Skeletal muscle satellite cell (primary cell): ENCODE data around the gene MINPP1.
"Not testable (repeated sequence)": the region's sequence is repeated elsewhere in the genome, so short reads cannot be mapped to it uniquely, and the experiment has no call there.

Experiments used
- H3K27me3 ChIP-seq: 2 replicates; pipeline ENCODE4 v1.7.0; 2013; ENCODE audit warnings: low read length; ENCODE audit not compliant: control insufficient read depth, insufficient read depth
- H3K36me3 ChIP-seq: 2 replicates; pipeline ENCODE4 v1.7.0; 2013; ENCODE audit warnings: mild to moderate bottlenecking, control low read depth, low read length; ENCODE audit not compliant: insufficient read depth
- H3K4me1 ChIP-seq: 2 replicates; pipeline ENCODE4 v1.7.0; 2013; ENCODE audit warnings: low read length; ENCODE audit not compliant: control insufficient read depth, insufficient read depth
- H3K4me2 ChIP-seq: 2 replicates; pipeline ENCODE4 v1.7.0; 2013; ENCODE audit warnings: mild to moderate bottlenecking, low read length
- H3K4me3 ChIP-seq: 2 replicates; pipeline ENCODE4 v1.7.0; 2013; ENCODE audit warnings: low read length
- H3K9ac ChIP-seq: 2 replicates; pipeline ENCODE4 v1.7.0; 2013; ENCODE audit warnings: mild to moderate bottlenecking, low read depth, low read length, moderate library complexity
- H3K9me3 ChIP-seq: replicated peaks from 2 replicates; pipeline ENCODE4 v1.7.0; 2013; ENCODE audit warnings: mild to moderate bottlenecking, control low read depth, low read length

The MINPP1 gene

DNA sequence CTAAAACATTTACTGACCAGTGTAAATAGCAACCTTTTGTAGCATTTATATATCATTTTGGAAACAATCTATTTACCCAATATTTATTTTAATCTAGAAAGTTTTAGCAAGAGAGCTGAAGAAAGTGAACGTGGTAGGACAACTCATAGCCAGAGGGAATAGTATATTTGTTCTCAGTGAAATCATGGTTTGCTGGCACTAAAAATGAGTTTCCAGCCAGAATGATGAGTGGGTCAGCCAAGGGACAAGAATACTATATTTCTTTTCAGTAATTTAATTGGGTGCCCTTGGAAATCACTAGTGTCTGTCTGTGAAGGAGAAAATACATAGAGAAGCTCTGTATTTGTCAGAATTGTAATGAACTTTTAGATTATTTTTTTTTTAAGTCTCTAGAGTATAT is 74.9 kb downstream of the MINPP1 start:
- Histone ChIP-seq H3K27me3 (no peaks in the 10 kb centered on the region), H3K4me3 (no peak overlapping the region), H3K4me2 (peak overlapping the region; percentile 66), H3K36me3 (no peaks in the 10 kb centered on the region), H3K9ac (no peak overlapping the region), H3K4me1 (peaks cover 9% of the 10 kb centered on the region), H3K9me3 (no peaks in the 10 kb centered on the region)

GRCh38 chr10:87580016-87580415 is 75.3 kb downstream of the MINPP1 start:
- Histone ChIP-seq H3K27me3 (no peaks in the 10 kb centered on the region), H3K9ac (no peak overlapping the region)

DNA sequence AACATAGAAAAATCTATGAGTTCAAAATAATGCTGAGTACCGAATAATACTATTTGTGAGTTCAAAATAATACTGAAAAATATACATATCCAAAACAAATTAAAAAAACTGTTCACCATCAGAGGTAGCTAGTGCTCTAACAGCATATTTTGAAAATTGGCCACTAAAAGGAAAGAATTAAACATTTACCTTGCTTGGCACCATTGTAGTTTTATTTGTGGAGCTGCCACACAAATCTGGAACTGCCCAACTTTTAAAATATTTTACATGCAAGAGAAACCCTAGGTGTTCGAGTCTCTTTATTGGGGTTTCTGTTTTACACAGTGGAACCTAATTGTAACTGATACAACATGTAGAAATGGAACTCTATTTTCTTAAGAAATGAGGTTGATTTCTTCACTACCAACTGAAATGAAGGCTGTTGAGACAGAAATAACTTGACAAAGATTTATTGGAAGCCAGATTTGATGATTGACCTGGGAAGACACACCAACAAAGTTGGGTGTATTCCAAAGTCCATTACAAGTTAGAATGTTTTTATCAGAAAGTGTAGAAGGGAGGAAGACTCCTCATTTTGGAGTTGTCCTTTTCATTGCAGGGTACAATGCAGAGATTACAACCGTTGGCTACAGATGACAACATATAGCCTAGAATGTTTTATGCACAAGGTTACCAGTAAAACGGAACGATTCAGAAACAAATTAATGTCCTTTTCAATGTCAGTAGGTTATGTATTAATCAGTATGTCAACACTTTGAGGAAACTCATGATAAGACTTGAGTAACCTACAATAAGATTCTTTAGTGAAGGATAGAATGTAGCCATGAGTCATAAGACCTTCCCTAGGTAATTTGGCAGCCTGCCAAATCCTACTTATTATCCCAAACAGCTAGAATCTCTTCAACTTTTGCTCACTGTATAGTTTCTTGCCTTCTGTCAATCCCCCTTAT is 81.1 kb downstream of the MINPP1 start:
- Histone ChIP-seq H3K27me3 (no peaks in the 10 kb centered on the region), H3K4me1 (peaks cover 15% of the 10 kb centered on the region), H3K9ac (no peak overlapping the region), H3K4me3 (no peak overlapping the region), H3K36me3 (no peaks in the 10 kb centered on the region), H3K9me3 (no peaks in the 10 kb centered on the region), H3K4me2 (no peak overlapping the region)

More at GRCh38 chr10:87580016-87580415, 75.3 kb downstream of the MINPP1 start:
- no peaks in the 10 kb centered on the region for H3K36me3 ChIP-seq
- no peak overlapping the region for H3K4me2 ChIP-seq
- no peak overlapping the region for H3K4me3 ChIP-seq
- H3K9me3 ChIP-seq, result no peaks in the 10 kb centered on the region
- peaks cover 9% of the 10 kb centered on the region for H3K4me1 ChIP-seq

GRCh38 chr10:87589645-87590051 is 85.0 kb downstream of the MINPP1 start:
- Histone ChIP-seq H3K4me1 (peaks cover 15% of the 10 kb centered on the region), H3K36me3 (no peaks in the 10 kb centered on the region), H3K4me3 (no peak overlapping the region), H3K9me3 (no peaks in the 10 kb centered on the region), H3K4me2 (no peak overlapping the region), H3K9ac (no peak overlapping the region), H3K27me3 (peaks cover under 1% of the 10 kb centered on the region)

DNA sequence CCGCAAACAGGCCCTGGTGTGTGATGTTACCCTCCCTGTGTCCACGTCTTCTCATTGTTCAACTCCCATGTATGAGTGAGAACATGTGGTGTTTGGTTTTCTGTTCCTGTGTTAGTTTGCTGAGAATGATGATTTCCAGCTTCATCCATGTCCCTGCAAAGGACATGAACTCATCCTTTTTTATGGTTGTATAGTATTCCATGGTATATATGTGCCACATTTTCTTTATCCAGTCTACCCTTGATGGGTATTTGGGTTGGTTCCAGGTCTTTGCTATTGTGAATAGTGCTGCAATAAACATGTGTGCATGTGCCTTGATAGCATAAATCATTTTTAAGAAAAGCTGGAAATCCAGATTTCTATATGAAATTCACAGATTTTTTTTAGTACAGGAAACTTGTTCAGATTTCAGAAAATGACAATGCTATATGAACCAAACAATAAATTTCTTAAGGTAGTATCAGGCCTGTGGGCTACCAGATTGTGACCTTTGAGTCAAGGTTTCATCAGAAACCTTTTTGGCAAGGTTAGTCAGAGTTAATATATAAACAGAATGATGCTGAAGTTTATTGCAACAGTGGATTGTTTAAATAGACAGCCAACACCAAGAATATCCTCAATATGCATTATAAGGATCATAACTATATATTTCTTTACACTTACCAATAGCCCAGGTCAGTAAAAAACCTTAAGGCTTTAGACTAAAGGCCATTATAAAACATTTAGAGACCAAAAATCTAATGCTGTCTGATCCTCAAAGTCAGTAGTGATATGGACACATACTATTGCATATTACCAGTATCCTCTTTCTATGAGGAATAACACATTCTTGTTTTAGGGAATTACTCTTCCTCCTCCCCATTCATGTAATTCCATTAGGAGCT is 86.3 kb downstream of the MINPP1 start:
- no peaks in the 10 kb centered on the region for H3K9me3 ChIP-seq
- H3K36me3 ChIP-seq, result no peaks in the 10 kb centered on the region
- H3K27me3 ChIP-seq, result peaks cover 6% of the 10 kb centered on the region
- H3K4me3 ChIP-seq, result no peak overlapping the region
- H3K4me1 ChIP-seq, result peaks cover 15% of the 10 kb centered on the region
- H3K9ac ChIP-seq, result no peak overlapping the region
- H3K4me2 ChIP-seq, result no peak overlapping the region

DNA sequence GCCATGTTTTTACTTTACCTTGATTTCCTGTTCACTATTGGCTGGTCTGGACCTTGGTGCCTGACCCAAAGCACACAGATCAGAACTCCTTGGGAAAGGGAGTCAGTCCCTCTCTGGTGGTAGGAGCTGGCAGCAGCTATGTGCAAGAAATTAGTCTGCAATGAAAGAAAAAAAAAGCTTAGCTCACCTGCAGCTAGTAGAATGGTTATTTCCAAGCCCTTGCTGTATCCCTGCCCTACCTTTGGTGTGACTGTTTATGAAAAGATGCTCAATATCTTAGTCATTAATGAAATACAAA is 86.8 kb downstream of the MINPP1 start:
- H3K4me2 ChIP-seq, result no peak overlapping the region
- peaks cover 6% of the 10 kb centered on the region for H3K27me3 ChIP-seq
- H3K36me3 ChIP-seq, result no peaks in the 10 kb centered on the region
- H3K9me3 ChIP-seq, result no peaks in the 10 kb centered on the region
- no peak overlapping the region for H3K4me3 ChIP-seq
- peaks cover 11% of the 10 kb centered on the region for H3K4me1 ChIP-seq
- H3K9ac ChIP-seq, result no peak overlapping the region

- peaks cover 11% of the 10 kb centered on the region for H3K4me1 ChIP-seq
- not testable (repeated sequence) for H3K9me3 ChIP-seq, H3K27me3 ChIP-seq, H3K4me2 ChIP-seq, H3K9ac ChIP-seq, H3K36me3 ChIP-seq, H3K4me3 ChIP-seq
Observed at GRCh38 chr10:87592920-87593319, 88.2 kb downstream of the MINPP1 start.

GRCh38 chr10:87593702-87594101 is 89.0 kb downstream of the MINPP1 start:
- H3K9me3 ChIP-seq, result no peaks in the 10 kb centered on the region

DNA sequence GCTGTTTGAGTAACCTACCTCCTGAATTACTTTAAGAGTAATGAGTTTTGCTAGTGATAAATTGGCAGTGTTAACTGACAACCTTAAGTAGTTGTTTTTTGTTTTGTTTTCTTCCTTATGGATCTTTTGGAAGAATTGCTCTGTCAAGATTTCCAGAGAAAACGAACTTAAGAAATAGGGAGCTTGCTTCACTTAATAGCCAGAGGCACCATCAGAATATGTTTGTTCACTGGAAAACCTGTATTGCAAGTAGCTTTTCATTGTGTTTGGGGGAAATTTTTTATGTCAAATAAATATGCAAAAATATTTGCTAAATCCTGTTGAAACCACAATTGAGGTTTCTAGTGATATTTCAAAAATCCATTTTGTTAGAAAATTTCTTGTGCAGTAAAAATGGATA is 89.5 kb downstream of the MINPP1 start:
- no peak overlapping the region for H3K4me2 ChIP-seq
- H3K9ac ChIP-seq, result no peak overlapping the region
- H3K9me3 ChIP-seq, result no peaks in the 10 kb centered on the region
- peaks cover 11% of the 10 kb centered on the region for H3K4me1 ChIP-seq
- H3K4me3 ChIP-seq, result no peak overlapping the region
- H3K27me3 ChIP-seq, result peaks cover 6% of the 10 kb centered on the region
- no peaks in the 10 kb centered on the region for H3K36me3 ChIP-seq

More at GRCh38 chr10:87593702-87594101, 89.0 kb downstream of the MINPP1 start:
- no peaks in the 10 kb centered on the region for H3K36me3 ChIP-seq
- no peak overlapping the region for H3K4me2 ChIP-seq
- H3K4me3 ChIP-seq, result no peak overlapping the region
- H3K9ac ChIP-seq, result no peak overlapping the region
- peaks cover 11% of the 10 kb centered on the region for H3K4me1 ChIP-seq
- peaks cover 6% of the 10 kb centered on the region for H3K27me3 ChIP-seq

DNA sequence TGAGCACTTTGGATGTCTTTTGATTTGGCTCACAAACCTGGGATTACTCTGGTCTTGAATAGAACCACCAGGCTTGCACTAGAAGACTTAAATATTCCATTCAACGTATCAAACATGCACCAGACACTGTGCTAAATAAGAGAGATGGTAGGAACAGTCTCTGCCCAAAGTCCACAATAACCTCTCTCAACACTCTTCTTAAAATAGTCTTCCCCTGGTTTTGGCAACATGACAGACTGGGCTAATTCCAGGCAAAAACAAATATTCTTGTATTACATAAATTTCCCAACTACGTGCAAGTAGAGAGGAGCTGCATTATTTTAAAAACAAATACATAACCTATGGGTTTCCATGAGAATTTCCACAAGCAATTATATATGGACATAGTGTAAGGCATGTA is 90.2 kb downstream of the MINPP1 start:
- Histone ChIP-seq H3K9me3 (no peaks in the 10 kb centered on the region), H3K9ac (no peak overlapping the region), H3K36me3 (no peaks in the 10 kb centered on the region), H3K27me3 (peaks cover 6% of the 10 kb centered on the region), H3K4me1 (peaks cover 4% of the 10 kb centered on the region), H3K4me2 (no peak overlapping the region), H3K4me3 (no peak overlapping the region)

- Histone ChIP-seq H3K9me3 (no peaks in the 10 kb centered on the region), H3K27me3 (peaks cover 6% of the 10 kb centered on the region), H3K4me3 (no peak overlapping the region), H3K9ac (no peak overlapping the region), H3K36me3 (no peaks in the 10 kb centered on the region), H3K4me2 (no peak overlapping the region), H3K4me1 (no peaks in the 10 kb centered on the region)
Observed at GRCh38 chr10:87596351-87596750, 91.7 kb downstream of the MINPP1 start.
